Esophagus squamous epithelium (tissue), 5 donors: ENCODE data around the gene MCM3AP. TPM values are rescaled to one million over a fixed set of nuclear protein-coding genes. Genes with fewer than 3 reads are reported as not detected.

Source experiments
- DNase-seq: peaks from one replicate; lab custom pipeline; 2025; lab: John Stamatoyannopoulos, UW
- H3K27ac ChIP-seq, 4 donors: fragments of 200-600 bp; sonication (generic); one replicate each; pipeline ENCODE4 v1.5.1; 2016 to 2019; ENCODE audit warnings: mild to moderate bottlenecking in 1 of 4
- H3K27me3 ChIP-seq, 4 donors: fragments of 200-600 bp; sonication (generic); 1 replicate in 3 of 4; 2 replicates in 1 of 4; pipeline versions ENCODE4 v1.5.1 to v1.6.0; 2017 to 2021; ENCODE audit warnings: antibody characterized with exemption in 1 of 4
- H3K36me3 ChIP-seq, 3 donors: fragments of 200-600 bp; sonication (generic); one replicate each; pipeline ENCODE4 v1.5.1; 2016 to 2019
- H3K4me1 ChIP-seq, 3 donors: fragments of 200-600 bp; sonication (generic); one replicate each; pipeline ENCODE4 v1.5.1; 2017 to 2019
- H3K4me3 ChIP-seq, 4 donors: fragments of 200-600 bp; sonication (generic); 1 replicate in 3 of 4; 2 replicates in 1 of 4; pipeline ENCODE4 v1.5.1; 2016 to 2019; ENCODE audit warnings: mild to moderate bottlenecking in 2 of 4, moderate library complexity in 1 of 4
- H3K9me3 ChIP-seq, 3 donors: fragments of 200-600 bp; sonication (generic); one replicate each; pipeline ENCODE4 v1.5.1; 2016 to 2019
- CTCF ChIP-seq, 6 experiments: fragments of 450-650 bp in 4 of 6; fragments of 200-600 bp in 2 of 6; sonication (generic) in 2 of 6; IDR thresholded peaks; one replicate each; pipeline ENCODE4 v1.5.1; 2016 to 2019; ENCODE audit warnings: antibody characterized with exemption in 6 of 6, mild to moderate bottlenecking in 4 of 6, moderate library complexity in 4 of 6
- POLR2A ChIP-seq, 4 donors: fragments of 450-650 bp; IDR thresholded peaks; one replicate each; pipeline ENCODE4 v1.6.1; 2017; ENCODE audit warnings: antibody characterized with exemption in 4 of 4, mild to moderate bottlenecking in 4 of 4, moderate library complexity in 3 of 4
- WGBS, 2 donors: methylation state at CpG; one replicate each; pipeline ENCODE4 v1.1.5; 2018; 5-methylcytosine and 5-hydroxymethylcytosine counted together
- intact Hi-C: fragments of 100-400 bp; cut with DNase I; formaldehyde crosslinking; loops from one replicate; pipeline ENCODE4 v1.15.0; 2022
- total RNA-seq, 4 donors: library from RNA; depleted of rRNA; stranded (reverse); fragments of >200 nt; gene quantifications; one replicate each; pipeline ENCODE4 v1.1.0, GENCODE V29; 2016
- donor health status: DM: yes; HTN: yes; CAD: no.

The MCM3AP gene
- total RNA-seq, 4 donors from 2014 or later, result 31.3 to 72.7 (median 63.2) TPM

- no peak for DNase-seq
- H3K4me3 ChIP-seq, result no peak overlapping the region
- WGBS, 2 donors, result 80 to 87% methylated on average over 7 of the region's 7 CpGs
- H3K27ac ChIP-seq, result peak overlapping the region in 2 of 4 donors; percentile 88
- H3K4me1 ChIP-seq, result peaks cover 0 to 34% (median 15%) of the 10 kb centered on the region in 3 donors
- no peaks in the 10 kb centered on the region for H3K9me3 ChIP-seq
- H3K27me3 ChIP-seq, result no peaks in the 10 kb centered on the region
- H3K36me3 ChIP-seq, result peaks cover 0 to 17% (median 0%) of the 10 kb centered on the region in 3 donors
- no peak for TF ChIP-seq CTCF (IDR thresholded peaks at IDR 0.05)
- TF ChIP-seq POLR2A (IDR thresholded peaks at IDR 0.05), result no peak
- intact Hi-C loops, result no loop called here
These were observed 99.7 kb downstream of the MCM3AP start for GRCh38 chr21:46185716-46186115.

Other genes with a start within 250 kb of the MCM3AP start
- 100 to 1,000 TPM in 1 of 4 donors, 10 to 100 TPM in 3; 23.0 to 328 (median 62.0) TPM for gene COL6A2, start 187.5 kb downstream of the MCM3AP start, total RNA-seq
- not detected for gene FTCD, start 130.0 kb downstream of the MCM3AP start, total RNA-seq
- gene SPATC1L, start 101.2 kb downstream of the MCM3AP start, total RNA-seq, result 1 to 10 TPM; 4.0 to 7.2 (median 6.3) TPM
- gene LSS, start 56.8 kb downstream of the MCM3AP start, total RNA-seq, result 100 to 1,000 TPM in 3 of 4 donors, 10 to 100 TPM in 1; 55.5 to 131 (median 115) TPM
- gene YBEY, start 731 bp upstream of the MCM3AP start, total RNA-seq, result 10 to 100 TPM in 3 of 4 donors, 1 to 10 TPM in 1; 4.7 to 17.9 (median 11.7) TPM
- gene C21orf58, start 38.3 kb upstream of the MCM3AP start, total RNA-seq, result 1 to 10 TPM; 2.1 to 4.4 (median 2.7) TPM
- gene PCNT, start 38.5 kb upstream of the MCM3AP start, total RNA-seq, result 10 to 100 TPM; 26.8 to 38.7 (median 29.9) TPM
- 10 to 100 TPM; 16.7 to 40.3 (median 33.0) TPM for gene DIP2A, start 173.3 kb upstream of the MCM3AP start, total RNA-seq